Measurements from ENCODE around the gene FBXW10.
A peak's percentile ranks its signal among the peaks of the same experiment; 100 is the strongest.
"Not testable (repeated sequence)": the region's sequence is repeated elsewhere in the genome, so short reads cannot be mapped to it uniquely, and the experiment has no call there.

The FBXW10 gene

GRCh38 chr17:18750242-18750641, 6.4 kb downstream of the FBXW10 start:
- not testable (repeated sequence) for DNase-seq

DNA sequence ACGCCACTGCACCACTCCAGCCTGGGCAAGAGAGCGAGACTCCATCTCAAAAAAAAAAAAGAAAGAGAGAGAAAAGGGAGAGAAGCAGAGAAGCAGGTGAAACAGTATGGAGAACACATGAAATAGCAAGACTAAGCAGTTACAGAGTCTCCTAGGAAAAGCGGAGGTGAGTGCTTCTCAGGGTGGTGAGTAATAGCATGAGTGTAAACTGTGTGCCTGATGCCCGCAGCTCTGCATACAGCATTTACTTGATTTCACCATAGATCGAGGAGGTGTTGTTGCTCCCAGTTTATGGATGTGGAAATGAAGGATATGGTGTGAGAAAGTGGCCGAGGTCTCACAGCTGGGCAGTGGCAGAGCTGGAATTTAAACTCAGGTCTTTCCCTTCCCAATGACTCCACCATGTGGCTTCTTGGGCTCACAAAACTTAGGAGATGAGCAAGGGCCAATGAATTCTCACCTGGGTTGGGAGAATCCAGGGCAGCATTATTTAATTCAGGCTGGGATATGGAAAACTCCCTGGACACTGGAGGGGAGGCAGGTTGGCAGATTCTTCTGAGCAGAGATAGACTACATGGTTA, 10.1 kb downstream of the FBXW10 start:
- DNase-seq: not testable (repeated sequence)

GRCh38 chr17:18755969-18756368, 12.1 kb downstream of the FBXW10 start:
- not testable (repeated sequence) for DNase-seq

GRCh38 chr17:18757368-18758044, 13.7 kb downstream of the FBXW10 start:
- DNase-seq: not testable (repeated sequence)

- DNase-seq: not testable (repeated sequence)
These were observed 14.5 kb downstream of the FBXW10 start for GRCh38 chr17:18758344-18758743.

DNA sequence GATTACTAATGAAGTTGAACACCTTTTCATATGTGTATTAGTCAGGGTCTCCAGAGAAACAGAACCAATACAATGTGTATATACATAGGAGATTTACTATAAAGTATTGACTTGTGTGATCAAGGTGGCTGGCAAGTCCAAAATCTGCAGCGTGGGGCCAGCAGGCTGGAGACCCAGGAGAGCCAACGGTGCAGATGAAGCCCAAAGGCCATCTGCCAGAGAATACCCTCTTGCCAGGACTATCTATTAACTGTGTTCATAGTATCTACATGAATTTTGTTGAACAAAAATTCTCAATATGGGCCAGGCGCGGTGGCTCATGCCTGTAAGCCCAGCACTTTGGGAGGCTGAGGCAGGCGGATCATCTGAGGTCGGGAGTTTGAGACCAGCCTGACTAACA, 16.4 kb downstream of the FBXW10 start:
- not testable (repeated sequence) for DNase-seq

- not testable (repeated sequence) for DNase-seq
These were observed 26.7 kb downstream of the FBXW10 start for GRCh38 chr17:18770572-18770971.

GRCh38 chr17:18771066-18771465, 27.2 kb downstream of the FBXW10 start:
- DNase-seq: not testable (repeated sequence)

DNA sequence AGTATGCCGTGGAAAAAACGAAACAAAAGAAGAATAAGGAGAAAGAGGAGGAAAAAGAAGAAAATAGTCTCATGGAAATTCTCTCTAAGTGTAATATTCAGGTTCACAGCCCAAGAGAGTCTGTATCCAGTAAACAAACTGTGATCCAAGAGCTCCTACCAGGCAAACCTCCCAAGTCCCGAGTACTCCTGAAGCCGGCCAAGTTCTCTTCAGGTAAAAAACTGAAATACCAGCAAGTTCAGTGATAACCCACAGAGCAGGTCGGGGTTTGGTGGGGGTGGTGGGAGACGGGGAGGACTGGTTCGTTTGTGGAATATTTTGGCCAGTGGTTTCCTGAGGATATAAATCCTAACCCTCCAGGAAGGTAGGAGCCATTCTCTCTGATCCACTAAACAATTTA, 28.6 kb downstream of the FBXW10 start:
- DNase-seq: no peak

GRCh38 chr17:18780991-18781718, 37.3 kb downstream of the FBXW10 start, which contains the start of gene TVP23B:
TSS of gene TVP23B (plus strand) at chr17:18781183. CDS start at chr17:18781294, 111 bp downstream.
- DNase-seq: peak; percentile 98

DNA sequence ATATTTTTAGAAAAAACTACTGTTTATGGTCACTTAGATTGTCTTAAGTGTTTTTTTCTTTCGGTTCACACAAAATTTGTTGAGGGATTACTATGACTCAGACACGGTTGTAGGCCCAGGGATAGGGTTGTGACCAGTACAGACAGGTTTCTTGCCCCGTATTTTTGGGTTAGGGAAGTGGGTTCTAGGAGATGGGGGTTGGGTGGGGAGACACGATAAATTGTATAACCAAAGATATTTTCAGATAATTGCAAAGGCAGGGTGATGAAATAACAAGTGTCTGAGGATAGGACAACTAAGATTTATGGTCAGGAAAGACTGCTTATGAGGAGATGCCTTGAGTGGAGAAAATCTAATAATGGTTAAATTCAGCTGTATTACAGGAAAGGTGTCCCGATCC, 38.0 kb downstream of the FBXW10 start:
- DNase-seq: not testable (repeated sequence)

- not testable (repeated sequence) for DNase-seq
These were observed 42.1 kb downstream of the FBXW10 start for GRCh38 chr17:18785933-18786332.

GRCh38 chr17:18786890-18787289, 43.0 kb downstream of the FBXW10 start:
- not testable (repeated sequence) for DNase-seq

DNA sequence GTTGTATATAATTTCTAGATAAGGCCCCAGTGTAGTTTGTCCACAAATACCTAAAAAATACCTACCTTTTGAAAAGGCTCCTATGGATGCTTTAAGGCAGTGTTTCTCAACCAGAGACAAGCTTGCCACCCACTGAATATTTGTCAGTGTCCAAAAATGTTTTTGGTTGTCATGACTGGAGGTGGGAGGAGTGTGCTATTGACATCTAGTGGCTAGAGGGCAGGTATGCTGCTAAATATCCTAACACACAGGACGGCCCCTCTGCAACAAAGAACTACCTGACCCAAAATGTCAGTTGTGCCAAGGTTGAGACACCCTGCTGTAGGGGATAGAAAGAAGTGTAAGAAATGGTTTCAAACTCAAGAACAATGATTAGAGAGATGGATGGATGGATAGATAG, 47.5 kb downstream of the FBXW10 start:
- DNase-seq: not testable (repeated sequence)

DNA sequence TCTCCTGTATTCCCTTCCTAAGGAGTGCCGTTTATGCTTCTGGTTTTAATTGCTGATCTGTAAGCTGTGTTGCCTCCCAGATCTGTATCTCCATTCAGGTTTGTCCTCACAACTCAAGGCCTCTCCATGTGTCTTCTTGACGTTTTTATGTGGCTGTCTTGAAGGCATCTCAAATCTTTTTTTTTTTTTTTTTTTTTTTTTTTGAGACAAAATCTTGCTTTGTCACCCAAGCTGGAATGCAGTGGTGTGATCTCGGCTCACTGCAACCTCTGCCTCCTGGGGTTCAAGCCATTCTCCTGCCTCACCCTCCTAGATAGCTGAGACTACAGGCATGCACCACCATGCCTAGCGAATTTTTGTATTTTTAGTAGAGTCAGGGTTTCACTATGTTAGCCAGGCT, 51.0 kb downstream of the FBXW10 start:
- DNase-seq: not testable (repeated sequence)

- DNase-seq: not testable (repeated sequence)
These were observed 53.0 kb downstream of the FBXW10 start for GRCh38 chr17:18796887-18797286.

DNA sequence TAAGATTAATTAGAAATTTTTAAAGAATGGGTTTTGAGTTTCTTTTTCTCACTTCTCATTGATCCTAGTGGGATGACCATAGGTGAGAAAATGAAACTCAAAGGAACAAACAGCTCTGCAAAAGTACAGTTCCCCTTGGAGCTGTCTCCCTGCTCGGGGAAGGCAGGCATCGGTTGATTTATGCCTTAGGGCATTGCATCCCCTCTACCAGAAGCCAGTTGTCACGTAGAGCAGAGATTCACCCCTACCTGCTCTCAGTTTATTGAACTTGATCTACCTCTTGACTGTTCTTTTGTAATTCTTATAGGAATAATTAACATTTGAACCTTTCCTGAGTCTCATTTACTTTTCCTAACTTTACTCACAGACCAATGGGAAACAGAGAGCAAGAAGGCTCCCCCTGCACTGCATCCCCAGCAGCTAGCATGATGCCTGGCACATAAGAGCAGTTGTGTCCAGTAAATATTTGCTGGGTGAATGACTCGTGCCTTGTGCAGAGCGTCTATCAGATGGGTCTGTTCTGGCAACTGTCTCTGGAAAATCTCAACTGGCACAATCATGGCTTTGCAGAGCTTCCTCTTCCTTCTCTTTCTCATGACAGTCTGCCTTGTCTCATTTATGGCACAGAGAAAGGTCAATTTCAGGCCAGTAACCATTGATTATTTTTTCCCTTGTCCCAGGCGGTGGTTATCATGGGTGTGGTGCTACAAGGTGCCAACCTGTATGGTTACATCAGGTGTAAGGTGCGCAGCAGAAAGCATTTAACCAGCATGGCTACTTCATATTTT, 59.8 kb downstream of the FBXW10 start:
- DNase-seq: not testable (repeated sequence)

- DNase-seq: not testable (repeated sequence)
These were observed 72.1 kb downstream of the FBXW10 start for GRCh38 chr17:18815924-18816323.

DNA sequence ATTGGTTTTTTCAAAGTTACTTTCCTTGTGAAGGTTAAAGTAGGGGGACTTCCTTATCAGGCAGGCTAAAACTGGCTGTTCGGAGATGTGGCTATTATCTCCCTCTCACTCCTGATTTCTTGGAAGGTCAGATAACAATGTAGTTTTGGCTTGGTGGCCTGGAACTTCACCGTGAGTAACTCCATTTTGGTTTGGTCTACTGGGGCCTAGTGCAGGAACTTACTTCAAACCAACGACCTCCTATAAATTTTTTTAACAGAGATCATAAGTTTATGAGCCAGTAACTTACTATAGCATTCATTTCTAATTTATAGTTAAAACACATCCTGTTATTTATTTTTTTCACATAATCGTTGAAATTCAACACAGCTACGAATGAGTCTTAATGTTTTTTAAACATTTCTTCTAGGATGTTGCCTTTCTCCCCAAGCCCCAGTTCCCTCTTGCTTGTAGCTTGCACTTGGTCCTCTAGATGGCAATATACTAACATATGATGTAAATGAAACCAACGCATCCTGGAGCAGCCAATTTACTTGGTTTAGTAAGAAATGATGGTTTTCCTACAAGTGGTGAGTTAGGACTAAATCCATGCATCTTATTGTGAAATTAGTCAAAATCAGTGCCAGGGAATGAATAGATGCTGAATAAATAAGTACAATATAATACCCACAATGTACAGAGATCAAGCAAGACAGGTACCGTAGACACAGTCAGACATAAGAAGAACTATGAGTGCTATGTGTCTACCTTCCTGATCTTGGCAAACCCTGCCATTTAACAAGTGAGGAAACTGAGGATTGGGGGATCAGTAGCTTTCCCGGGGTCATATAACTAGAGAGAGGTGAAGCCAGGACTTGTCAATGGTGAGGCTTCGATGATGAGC, 72.9 kb downstream of the FBXW10 start:
- DNase-seq: peak; percentile 69

DNA sequence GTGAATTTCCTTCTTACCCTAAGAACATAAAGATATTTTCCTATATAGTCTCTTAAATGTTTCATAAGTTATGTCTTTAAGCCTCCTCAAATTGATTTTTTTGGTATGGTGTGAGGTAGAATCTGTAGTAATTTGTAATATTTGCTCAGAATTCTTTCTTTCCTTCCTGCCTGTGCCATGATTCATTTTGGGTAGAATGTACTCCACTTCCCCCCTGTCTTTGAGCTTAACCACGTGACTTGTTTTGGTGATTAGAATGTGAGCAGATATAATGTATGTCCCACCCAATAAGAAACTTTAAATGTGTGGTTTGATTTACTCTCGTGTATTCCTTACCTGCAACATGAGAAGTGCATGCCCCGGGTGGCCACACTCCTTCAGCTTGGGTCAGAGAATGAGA, 77.6 kb downstream of the FBXW10 start:
- DNase-seq: not testable (repeated sequence)

GRCh38 chr17:18827613-18828012, 83.8 kb downstream of the FBXW10 start:
- not testable (repeated sequence) for DNase-seq
